ENCODE measurements around the gene TCERG1L.

TCERG1L gene

GRCh38 chr10:131269776-131270460, 41.6 kb downstream of the TCERG1L start:
- DNase-seq = peak; percentile 48

- DNase-seq = no peak
Observed at GRCh38 chr10:131267814-131268095, 43.8 kb downstream of the TCERG1L start.

- DNase-seq = no peak
Observed at GRCh38 chr10:131266936-131267813, 44.3 kb downstream of the TCERG1L start.

GRCh38 chr10:131264110-131264788, 47.3 kb downstream of the TCERG1L start:
- no peak for DNase-seq

GRCh38 chr10:131261890-131262475, 49.5 kb downstream of the TCERG1L start:
- no peak for DNase-seq

GRCh38 chr10:131260452-131261211, 50.9 kb downstream of the TCERG1L start:
- DNase-seq = no peak

- DNase-seq = no peak
Observed at GRCh38 chr10:131260031-131260430, 51.5 kb downstream of the TCERG1L start.

- no peak for DNase-seq
Observed at GRCh38 chr10:131259535-131259934, 52.0 kb downstream of the TCERG1L start.

- DNase-seq = no peak
Observed at GRCh38 chr10:131258256-131258655, 53.3 kb downstream of the TCERG1L start.

GRCh38 chr10:131257027-131257426, 54.5 kb downstream of the TCERG1L start:
- no peak for DNase-seq

GRCh38 chr10:131254859-131255252, 56.7 kb downstream of the TCERG1L start:
- no peak for DNase-seq

GRCh38 chr10:131253931-131254858, 57.3 kb downstream of the TCERG1L start:
- DNase-seq = no peak

- DNase-seq = no peak
Observed at GRCh38 chr10:131252567-131253276, 58.8 kb downstream of the TCERG1L start.

GRCh38 chr10:131251146-131251541, 60.4 kb downstream of the TCERG1L start:
- DNase-seq = no peak

- no peak for DNase-seq
Observed at GRCh38 chr10:131250454-131251145, 60.9 kb downstream of the TCERG1L start.

- DNase-seq = no peak
Observed at GRCh38 chr10:131249955-131250344, 61.6 kb downstream of the TCERG1L start.

- DNase-seq = peak; percentile 76
Observed at GRCh38 chr10:131249238-131249954, 62.1 kb downstream of the TCERG1L start.

- DNase-seq = peak; percentile 21
Observed at GRCh38 chr10:131248376-131249165, 63.0 kb downstream of the TCERG1L start.

GRCh38 chr10:131247873-131248272, 63.6 kb downstream of the TCERG1L start:
- no peak for DNase-seq
